GM19023 (cell line): ENCODE results near the gene HELLS.
A peak's percentile ranks its signal among the peaks of the same experiment; 100 is the strongest.
"Not testable (repeated sequence)": the region's sequence is repeated elsewhere in the genome, so short reads cannot be mapped to it uniquely, and the experiment has no call there.

Source experiments
- ATAC-seq: cut with Tn5 transposase; IDR thresholded peaks from one replicate; pipeline ENCODE4 v1.9.1; 2021; ENCODE audit warnings: mild to moderate bottlenecking, moderate library complexity; ENCODE audit not compliant: unreplicated experiment

HELLS gene

GRCh38 chr10:94545391-94546048 lies at the start of gene HELLS:
Gene HELLS, plus strand, starts transcription at chr10:94545788. Its CDS starts 134 bp downstream, at chr10:94545922.
- peak; percentile 75 for ATAC-seq

DNA sequence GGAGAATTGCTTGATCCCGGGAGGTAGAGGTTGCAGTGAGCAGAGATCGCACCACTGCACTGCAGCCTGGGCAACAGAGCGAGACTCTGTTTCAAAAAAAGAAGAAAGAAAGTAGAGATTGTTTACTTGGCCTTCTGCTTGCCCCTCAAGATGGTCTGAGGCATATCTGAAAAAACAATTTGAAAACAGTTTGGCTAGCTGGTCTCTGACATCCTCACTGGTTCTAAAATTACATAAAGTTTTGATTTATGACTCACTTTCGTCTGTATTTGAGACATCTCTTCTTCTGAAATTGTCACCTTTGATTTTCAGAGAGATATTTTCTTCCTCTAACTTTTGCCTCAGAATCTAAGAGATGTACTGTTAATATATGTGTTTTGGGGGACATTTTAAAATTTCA lies 49.6 kb upstream of the HELLS start:
- ATAC-seq: peak; percentile 69

DNA sequence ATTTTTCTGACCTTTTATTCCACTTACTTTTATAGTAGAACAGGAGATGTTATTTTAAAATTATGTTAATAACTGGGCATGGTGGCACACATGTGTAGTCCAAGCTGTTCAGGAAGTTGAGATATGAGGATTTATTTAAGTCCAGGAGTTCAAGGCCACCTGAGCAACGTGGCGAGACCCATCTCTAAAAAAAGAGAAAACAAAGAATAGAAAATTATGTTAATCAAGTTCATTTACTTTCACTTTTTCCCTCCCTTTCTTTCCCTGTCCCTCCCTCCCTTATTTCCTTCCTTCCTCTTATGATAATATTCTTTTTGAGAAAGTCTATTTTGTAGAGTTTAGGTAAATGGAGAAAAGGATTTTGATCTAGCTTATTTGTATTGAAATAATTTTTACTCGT lies 48.9 kb upstream of the HELLS start:
- ATAC-seq: no peak

DNA sequence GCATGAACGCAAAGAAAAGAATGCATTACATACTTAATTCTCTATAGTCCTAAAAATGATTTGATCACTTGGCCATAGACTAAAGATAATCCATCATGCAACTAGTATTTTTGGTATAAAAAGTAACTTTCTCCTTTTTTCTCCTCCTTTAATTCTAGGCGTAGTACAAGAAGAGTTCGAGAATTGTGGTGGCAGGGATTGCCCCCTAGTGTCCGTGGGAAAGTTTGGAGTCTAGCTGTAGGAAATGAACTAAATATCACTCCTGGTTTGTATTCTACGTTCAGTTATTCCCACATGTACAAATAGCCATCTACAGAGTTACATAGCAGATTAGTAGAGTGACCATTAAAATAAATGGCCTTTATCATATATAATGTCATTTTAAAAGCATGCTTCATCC lies 45.5 kb upstream of the HELLS start:
- ATAC-seq: no peak

DNA sequence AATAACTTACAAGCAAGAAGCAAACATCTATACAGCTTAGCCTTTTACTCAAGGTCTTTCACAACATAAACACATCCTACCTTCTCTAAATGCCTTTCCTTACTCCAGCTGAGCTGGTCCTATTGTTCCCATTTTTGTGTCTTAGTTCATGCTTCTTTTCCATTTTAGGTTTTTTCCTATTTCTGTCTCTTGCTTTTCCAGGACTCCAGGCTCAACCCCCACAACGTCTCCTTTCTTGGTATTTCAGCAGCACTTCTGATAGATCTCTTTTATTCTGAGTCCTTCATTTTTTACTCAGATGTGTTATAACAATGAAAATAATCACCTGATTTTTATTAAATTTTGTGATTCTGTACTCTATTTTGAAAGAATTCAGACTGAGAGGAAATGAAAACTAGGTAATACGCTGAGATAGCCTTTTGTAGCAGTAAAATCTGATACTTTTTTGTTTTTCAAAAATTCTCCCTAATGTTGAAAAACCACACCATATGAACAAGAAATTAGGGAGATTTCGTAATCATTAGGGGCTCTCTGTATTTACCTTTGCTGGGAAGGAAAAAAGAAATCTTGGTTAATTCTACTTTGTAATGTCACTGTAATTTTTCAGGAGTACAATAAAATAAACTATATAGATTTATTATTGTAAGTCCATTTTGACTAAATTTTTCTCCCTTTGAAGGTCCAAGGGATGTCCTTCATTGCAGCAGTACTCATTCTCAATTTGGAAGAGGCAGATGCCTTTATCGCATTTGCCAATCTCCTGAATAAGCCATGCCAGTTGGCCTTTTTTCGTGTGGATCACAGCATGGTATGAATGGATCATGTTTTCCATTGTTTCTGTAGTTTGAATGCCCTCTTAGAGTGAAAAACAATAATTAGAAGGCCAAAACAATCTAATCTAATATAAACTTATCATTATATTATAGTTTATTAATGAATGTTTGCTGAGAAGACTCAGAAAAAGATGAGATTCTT lies 24.0 kb upstream of the HELLS start:
- no peak for ATAC-seq

DNA sequence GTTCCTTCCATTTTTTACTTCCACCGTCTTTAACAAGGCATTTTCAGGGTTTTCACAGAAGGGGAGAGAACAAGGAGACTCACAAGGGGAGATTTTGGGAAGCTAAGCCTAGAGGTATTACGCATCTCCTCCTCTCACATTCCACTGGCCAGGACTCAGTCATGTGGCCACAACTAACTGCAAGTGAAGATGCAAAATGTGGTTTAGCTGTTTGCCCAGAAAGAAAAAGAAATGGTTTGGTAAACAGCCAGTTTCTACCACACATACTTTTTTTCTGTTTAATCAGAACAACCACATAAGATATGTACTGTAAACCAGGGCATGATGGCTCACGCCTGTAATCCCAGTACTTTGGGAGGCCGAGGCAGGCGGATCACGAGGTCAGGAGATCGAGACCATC lies 21.4 kb upstream of the HELLS start:
- no peak for ATAC-seq

GRCh38 chr10:94524711-94525110 lies 20.9 kb upstream of the HELLS start:
- no peak for ATAC-seq

- not testable (repeated sequence) for ATAC-seq
These were observed 14.0 kb upstream of the HELLS start for GRCh38 chr10:94531550-94531949.

- no peak for ATAC-seq
These were observed 12.6 kb upstream of the HELLS start for GRCh38 chr10:94533027-94533426.

DNA sequence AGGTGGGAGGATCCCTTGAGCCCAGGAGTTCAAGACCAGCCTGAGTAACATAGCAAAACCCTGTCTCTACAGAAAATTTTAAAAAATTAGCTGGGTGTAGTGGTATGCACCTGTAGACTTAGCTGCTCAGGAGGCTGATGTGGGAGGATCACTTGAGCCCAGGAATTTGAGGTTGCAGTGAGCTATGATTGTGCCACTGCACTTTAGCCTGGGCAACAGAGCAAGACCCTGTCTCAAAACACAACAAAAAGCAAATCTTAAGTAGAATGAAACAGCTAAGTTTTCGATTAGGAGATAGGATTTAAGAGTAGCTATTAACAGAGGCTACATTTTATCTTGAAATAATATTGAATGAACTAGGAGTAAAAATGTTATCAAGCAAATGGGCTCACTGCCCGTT lies 3.3 kb upstream of the HELLS start:
- not testable (repeated sequence) for ATAC-seq

- ATAC-seq: peak; percentile 27
These were observed 687 bp downstream of the HELLS start for GRCh38 chr10:94546049-94546900.

DNA sequence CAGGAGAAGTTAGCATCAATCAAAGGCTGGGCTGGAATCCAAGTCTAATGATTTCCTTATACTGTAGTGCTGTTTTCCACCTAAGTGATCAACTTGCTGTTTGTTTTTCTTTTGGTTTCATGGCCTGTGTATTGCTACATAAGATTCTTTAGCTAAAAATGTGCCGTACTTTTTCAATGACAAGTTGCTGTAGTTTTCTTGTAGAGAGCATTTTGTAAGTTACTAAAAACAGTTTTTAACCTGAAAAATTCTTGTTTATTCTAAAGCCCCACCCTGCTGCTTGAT lies 1.3 kb downstream of the HELLS start:
- no peak for ATAC-seq

DNA sequence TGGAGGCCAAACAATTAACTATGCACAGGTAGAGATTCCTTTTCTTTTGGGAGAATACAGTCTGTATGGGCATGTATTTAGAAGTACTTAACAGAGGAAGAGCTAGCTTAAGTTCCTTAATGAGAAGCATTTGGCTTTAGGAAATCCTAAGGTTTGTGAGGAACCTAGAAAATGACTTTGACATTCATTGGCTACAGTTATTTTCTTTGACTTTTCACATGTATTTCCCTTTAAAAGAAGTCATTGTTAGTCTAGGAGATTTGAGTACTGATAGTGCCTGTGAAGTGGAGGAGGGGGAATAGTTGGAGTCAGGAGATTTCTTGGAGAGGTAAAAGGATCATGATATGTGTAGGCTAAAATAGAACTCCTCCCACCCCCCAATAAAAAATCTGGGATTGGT lies 3.6 kb downstream of the HELLS start:
- no peak for ATAC-seq

DNA sequence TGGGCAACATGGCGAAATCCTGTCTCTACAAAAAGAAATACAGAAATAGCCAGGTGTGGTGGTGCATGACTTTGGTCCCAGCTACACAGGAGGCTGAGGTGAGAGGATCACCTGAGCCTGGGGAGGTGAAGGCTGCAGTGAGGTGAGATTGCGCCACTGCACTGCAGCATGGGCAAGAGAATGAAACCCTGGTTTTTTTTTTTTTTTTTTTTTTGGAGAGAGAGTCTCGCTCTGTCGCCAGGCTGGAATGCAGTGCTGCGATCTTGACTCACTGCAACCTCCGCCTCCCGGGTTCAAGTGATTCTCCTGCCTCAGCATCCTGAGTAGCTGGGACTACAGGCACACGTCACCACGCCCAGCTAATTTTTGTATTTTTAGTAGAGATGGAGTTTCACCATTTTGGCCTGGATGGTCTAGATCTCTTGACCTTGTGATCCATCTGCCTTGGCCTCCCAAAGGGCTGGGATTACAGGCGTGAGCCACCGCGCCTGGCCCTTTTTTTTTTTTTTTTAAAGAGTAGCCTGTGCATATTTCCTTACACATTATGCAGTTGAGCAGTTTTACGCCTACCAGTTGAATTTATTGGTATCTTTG lies 22.2 kb downstream of the HELLS start:
- not testable (repeated sequence) for ATAC-seq

GRCh38 chr10:94571081-94571480 lies 25.5 kb downstream of the HELLS start:
- ATAC-seq: no peak

DNA sequence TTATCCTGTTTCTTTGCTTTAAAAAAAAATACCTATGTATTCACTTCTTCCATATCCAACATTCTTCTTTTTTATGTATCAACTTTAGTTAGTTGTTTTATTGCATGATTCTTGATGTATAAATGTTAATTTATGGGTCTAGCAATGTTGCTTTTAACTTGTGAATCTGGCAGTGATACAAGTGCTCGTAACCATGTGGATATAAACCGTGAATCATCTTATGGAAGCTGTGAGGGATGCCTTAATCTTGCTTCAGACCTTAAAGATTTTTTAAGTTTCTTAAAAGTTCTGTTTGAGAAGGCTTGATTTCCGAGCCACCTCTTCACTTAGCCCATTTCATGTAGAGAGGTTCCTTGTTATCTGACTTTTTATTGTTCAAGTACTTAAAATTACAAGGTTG lies 25.9 kb downstream of the HELLS start:
- ATAC-seq: no peak

GRCh38 chr10:94578790-94579189 lies 33.2 kb downstream of the HELLS start:
- no peak for ATAC-seq

DNA sequence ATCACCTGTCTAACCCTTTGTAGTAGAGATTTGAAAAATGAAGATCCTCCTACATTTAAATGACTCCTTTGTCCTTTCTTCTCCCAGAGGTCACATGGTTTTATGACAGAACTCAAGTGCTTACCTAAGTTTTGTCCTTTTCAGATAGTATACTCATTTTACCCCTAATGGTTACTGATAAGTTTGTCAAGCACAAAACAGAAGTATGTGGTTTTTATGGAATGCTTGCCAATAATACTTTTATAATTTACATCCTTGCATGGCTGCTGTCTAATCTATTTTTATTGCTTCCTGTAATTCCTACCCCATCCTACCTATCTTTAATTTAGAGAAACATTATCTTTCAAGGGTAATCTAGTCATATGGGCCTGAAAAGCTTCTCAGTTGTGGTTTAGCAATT lies 37.5 kb downstream of the HELLS start:
- ATAC-seq: no peak

- peak; percentile 80 for ATAC-seq
These were observed 46.0 kb downstream of the HELLS start for GRCh38 chr10:94591461-94592205.
